ENCODE data around the gene IKZF1.

Gene IKZF1

GRCh38 chr7:50418526-50419290 is 114.2 kb downstream of the IKZF1 start:
- DNase-seq: peak; percentile 12

DNA sequence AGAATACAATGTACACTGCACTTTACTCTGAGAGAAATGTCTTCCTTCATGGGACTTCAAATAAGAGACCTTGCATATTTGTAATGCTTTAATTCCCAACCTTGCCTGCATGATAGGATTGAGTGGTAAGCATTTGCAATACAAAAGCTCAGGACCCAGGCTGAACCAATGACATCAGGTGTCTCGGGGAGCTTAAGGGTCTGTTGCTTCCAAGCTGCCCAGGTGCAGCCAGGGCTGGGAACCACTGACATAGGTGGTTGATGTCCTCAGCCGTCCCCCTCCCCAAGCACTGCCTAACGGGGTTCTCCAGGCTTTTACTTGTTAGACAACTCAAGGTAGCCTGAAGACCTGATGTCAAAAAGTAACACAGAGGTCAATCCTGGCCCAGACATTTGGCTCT is 116.5 kb downstream of the IKZF1 start:
- no peak for DNase-seq

GRCh38 chr7:50422858-50423257 is 118.3 kb downstream of the IKZF1 start:
- no peak for DNase-seq

DNA sequence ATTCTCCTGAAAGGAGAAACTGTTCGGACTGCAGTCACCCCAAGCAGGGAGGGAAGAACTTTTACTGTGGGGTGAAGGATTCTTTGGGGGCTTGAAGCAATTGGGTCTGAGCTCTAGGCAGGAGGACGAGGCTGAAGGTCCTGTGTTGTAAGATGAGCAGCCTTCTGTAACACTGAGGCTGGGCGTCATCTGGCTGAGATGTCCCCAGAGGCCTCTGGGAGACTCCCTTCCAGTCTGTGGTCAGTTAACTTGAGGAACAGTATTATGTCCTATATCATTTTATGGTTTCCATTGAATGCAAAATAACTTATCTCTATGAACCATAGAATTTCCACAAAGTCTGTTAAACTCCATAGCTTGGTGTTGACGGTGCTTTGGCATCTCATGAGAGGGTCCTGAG is 119.3 kb downstream of the IKZF1 start:
- DNase-seq: no peak

- DNase-seq: no peak
These were observed 120.8 kb downstream of the IKZF1 start for GRCh38 chr7:50425318-50425717.

- DNase-seq: no peak
These were observed 121.9 kb downstream of the IKZF1 start for GRCh38 chr7:50426280-50427045.

DNA sequence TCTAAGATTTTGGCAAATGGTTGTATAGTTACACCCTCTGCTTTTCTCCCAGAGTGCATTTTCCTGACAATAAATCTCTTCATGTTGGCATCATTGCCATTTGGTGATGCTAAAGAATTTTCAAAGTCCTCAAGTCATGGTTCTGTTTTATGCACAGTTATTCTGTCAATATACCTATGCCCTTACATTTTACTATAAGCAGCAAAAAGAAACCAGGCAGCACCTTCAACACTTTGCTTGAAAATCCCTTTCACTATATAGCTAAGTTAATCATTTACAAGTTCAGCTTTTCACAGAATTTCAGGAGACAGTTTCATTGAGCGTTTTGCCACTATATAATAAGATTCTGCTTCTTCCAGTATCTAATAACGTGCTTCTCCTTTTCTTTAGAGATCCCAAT is 123.0 kb downstream of the IKZF1 start:
- no peak for DNase-seq

- no peak for DNase-seq
These were observed 124.4 kb downstream of the IKZF1 start for GRCh38 chr7:50428911-50429310.

DNA sequence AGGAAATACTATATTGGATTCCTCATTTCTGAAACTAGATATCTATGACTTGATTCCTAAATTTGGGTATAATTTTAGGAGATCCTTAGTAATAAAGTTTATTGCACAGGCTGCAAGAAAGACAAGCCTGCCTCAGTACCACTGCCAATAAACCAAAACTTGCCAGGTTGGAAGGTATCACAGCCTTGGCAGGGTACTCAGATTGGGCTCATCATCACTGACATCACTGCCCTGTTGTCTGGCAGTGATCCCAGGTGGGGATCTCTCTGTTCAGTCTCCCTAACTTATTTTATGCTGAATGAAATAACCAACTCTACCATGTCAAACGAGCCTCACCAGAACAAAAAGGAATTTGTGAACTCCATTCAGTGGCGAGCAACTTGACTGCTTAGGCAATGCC is 126.8 kb downstream of the IKZF1 start:
- DNase-seq: no peak

DNA sequence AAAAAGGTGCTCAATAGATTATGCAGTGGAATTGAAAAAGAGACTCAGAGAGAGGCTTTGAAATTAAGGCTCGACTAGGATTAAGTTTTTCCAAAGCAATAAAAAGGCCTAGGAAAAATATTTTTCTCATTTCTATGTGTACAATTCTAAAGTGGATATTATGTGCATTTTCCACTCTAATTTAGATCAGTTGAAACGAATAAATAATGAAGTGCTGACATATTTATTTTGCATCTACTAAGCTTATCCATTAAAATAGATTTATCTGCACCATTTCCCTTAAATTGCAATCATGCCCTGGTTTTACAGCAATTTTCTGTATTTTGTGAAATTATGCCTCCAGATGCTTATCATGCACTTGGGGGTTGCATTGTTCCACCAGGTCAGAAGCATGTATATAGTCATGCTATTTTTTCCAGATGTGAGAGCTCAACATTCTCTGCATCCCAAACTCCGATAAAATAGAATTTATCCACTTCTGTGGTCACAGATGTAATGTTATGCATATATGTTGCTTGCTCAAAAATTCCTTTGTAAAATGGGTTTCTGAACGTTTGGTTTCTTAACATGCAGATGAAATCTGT is 127.3 kb downstream of the IKZF1 start:
- DNase-seq: no peak

DNA sequence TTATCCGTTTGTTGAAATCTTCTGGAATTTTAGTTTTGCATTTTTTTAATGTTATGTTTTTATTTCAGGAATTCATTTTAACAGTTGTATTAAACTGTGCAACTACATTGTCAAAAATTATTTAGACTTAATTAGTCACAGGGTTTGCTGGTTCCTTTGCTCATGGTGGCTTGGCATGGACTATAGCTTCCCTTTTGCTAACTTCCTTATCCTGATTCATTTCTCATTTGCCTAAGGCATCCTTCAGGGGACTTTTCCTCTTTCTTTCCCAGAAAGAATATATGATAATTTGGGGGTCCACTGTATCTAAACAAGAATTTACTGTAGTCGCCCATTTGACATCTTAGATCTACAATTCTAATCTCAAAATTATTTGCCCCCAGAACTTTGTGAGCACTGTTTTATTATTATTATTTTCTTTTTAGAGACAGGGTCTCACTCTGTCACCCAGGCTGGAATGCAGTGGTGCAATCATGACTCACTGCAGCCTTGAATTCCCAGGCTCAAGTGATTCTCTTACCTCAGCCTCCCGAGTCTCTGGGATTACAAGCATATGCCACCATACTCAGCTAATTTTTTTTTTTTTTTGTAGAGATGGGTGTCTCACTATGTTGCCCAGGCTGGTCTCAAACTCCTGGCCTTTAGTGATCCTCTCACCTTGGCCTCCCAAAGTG is 131.8 kb downstream of the IKZF1 start:
- DNase-seq: no peak

DNA sequence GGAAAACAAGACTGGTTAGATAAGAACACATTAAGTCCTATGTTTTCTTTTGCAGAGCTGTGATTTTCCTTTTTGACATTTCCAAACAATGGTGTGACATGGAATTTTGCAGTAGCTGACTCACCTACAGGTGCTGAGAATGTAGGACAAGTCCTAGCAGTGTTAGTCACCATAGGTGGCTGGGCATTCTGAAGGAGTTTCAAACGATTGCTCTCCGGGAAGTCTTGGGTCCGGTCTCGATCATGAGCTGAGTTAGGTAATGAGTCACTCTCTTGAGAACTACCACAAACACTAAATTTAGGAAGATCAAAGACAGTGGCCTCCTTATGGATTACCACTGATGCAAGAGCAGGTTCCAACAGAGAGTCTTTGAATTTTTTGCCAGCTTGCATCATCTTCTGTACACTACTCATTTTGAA is 142.0 kb downstream of the IKZF1 start:
- DNase-seq: no peak

- no peak for DNase-seq
These were observed 144.3 kb downstream of the IKZF1 start for GRCh38 chr7:50448823-50449222.

- no peak for DNase-seq
These were observed 145.0 kb downstream of the IKZF1 start for GRCh38 chr7:50449501-50449880.

DNA sequence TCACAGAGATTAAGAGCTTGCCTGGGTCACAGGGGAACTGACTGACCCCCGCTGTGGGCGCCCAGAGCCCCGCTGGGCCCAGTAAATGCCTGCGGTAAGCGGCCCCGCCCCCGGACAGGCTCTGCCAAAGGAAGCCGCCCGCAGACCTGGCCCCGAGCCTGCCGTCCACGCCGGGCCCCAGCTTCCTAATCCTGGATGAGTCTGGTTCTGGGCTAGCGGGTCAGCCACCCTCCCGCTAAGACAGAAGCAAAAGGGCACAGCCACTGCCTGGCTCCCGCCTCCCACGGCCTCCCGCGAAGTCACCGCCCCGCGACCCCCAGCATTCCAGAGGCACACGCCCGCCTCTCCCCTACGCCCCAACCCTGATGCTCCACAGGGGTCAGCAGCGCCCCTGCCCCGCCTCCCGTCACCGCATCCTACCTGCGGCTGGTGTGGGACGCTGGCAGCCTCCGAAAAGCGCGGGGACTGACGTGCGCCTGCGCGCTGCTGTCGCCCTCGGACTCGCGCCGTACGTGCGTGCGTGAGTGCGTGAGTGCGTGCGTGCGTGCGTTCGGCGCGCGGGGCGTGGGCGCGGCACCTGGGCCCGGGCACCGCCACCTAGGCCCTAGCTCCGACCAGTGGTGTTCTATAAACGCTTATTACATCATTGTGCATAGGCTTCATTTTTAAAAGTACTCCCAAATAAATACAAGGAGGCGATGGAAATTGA is 145.5 kb downstream of the IKZF1 start, which contains the start of gene FIGNL1:
Gene FIGNL1 (minus strand): TSS at position 470 of the 709 bp plus-strand sequence. CDS start 3,063 bp downstream, outside the sequence.
- DNase-seq: peak; percentile 78

GRCh38 chr7:50450590-50451032 is 146.1 kb downstream of the IKZF1 start:
- DNase-seq: peak; percentile 23
